Measurements from ENCODE around the gene APMAP.

GRCh38 chr20:24936526-24937407, 55.8 kb downstream of the APMAP start:
- TF ChIP-seq POLR2AphosphoS5 (IDR thresholded peaks at IDR 0.05) (no peak), POLR2A (IDR thresholded peaks at IDR 0.05) (no peak), CTCF (IDR thresholded peaks at IDR 0.05) (no peak), EP300 (IDR thresholded peaks at IDR 0.05) (no peak)
